Right kidney (tissue), 1 donor: ENCODE results near the gene TMEM123.
A peak's percentile ranks its signal among the peaks of the same experiment; 100 is the strongest.

ENCODE experiments used
- DNase-seq: peaks from one replicate; pipeline ENCODE4 v3.0.0-alpha.2; 2016

TMEM123 gene

DNA sequence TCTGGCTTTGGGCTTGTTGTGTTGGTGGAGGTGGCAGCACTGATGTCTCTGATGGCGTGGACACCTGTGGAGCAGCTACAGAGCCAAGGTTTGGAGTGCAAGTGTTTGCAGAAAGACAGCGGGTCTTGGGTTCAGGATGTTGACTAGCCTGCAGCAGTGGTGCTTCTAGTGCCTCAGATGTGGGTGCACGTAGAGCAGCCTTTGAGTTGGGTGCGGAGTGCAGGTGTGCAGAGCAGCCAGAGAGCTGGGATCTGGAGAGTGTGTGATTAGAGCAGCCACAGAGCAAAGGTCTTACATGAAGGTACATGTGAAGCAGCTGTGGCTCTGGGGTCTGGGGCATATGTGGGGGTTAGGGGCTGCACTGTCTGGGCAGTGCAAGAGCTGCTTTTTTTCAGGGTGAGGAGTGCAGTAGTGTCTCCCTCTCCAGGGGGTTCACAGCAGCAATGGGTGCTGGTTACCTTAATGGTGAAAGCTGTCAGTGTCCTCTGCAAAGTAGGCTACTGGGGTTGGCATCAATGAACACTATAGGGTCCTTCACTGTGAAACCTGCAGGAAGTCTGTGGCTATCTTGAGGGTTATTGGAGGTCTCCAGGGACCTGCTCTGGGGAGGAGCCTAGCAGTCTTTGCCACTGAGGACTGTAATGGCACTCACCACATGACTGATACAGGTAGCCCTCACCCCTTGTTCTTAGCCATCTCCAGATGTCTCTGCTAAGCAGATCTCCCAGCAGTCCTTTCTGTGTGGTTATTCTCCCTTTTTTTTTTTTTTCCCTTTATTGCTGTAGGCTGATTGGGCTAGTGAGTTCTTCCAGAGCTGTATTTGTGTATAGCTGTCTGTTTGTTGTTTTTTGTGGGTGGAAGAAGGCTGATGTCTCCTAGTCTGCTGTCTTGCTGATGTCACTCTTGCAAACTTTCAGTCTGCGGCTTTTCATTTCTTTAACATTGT is 91.2 kb downstream of the TMEM123 start:
- DNase-seq, result no peak

DNA sequence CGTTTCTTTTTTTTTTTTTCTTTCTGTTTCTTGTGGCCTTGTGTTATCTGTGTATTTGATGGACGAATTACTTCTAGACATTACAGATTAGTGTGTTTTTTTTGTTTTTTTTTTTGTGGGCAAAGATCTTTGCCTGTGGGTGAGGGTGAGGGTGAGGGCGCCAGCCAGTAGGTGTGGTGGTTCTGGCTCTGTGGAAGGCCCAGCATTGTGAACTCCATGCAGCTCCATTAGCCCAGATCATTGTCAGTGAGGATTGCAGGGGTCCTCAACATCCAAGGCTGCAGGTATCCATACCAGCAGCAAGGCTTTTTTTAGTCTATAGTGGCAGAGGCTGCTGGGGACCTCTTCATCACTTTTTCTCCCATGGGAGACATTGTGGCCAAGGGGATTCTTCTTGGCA is 91.9 kb downstream of the TMEM123 start:
- DNase-seq, result no peak

DNA sequence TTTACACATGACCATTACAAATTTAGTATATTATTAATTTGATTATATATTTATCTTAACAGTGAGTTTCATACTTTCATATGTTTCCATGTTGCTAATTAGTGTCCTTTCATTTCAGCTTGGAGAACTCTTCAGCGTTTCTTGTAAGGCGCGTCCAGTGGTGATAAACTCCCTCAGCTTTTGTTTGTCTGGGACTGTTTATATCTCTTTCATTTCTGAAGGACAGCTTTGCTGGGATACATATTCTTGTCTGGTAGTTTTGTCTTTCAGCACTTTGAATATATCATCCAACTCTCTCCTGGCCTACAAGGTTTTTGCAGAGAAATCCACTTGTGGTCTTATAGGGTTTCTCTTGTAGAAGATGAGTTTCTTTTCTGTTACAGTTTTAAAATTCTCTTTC is 93.2 kb downstream of the TMEM123 start:
- DNase-seq, result no peak

DNA sequence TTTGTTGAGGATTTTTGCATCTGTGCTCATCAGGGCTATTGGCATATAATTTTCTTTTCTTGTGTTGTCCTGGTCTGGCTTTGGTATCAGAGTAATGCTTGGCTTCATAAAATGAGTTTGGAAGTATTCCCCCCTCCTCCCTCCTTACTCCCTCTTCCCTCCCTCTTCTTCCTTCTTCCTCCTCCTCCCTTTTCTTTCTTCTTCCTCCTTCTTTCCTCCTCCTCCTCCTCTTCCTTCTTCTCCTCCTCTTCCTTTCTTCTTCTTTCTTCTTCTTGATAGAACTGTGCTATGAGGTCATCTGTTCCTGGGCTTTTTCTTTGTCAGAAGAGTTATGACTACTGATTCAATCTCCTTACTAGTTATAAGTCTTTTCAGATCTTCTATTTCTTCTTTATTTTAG is 95.4 kb downstream of the TMEM123 start:
- no peak for DNase-seq

DNA sequence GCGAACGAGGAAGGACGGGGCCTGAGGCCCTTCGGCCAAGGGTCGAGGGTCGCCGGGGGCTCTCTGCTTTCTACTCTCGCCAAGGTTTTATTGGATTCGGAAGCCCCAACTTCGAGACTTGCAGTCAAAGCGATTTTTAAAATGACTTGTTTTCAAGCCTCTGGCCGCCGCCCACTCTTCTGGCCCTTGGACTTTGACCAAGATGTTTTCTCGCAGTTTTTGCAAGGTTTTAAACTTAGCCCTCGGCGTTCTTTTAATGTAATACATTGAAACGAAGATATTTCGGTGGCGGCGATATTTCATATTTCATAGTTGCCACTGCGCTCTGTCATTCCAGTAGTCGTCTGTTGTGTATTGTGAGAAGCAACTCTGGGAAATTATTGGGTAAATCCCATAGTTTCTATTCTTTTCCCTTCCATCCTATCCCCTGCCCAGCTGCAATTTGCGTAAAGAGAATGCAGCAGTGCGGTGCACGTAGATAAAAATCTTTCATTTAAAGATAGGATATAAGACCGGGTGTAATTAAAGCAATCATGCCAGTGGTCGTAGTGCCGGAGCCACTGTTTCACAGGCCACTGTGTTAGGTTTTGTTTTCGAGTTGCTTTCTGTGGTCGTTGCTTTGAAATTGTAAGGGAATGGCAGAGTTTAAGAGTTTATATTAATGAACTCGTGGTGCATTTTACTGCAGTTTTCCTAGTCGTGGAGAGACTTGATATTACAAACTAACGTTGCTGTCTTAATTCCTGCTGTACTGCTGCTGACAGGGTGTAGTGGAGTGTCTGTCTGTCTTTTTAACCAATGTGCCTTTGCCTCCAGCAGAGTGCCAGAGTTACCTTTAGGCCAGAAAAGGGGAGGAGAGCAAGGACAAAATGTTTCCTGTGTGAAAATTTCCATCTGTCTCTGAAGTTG is 104.8 kb downstream of the TMEM123 start:
- DNase-seq, result no peak

DNA sequence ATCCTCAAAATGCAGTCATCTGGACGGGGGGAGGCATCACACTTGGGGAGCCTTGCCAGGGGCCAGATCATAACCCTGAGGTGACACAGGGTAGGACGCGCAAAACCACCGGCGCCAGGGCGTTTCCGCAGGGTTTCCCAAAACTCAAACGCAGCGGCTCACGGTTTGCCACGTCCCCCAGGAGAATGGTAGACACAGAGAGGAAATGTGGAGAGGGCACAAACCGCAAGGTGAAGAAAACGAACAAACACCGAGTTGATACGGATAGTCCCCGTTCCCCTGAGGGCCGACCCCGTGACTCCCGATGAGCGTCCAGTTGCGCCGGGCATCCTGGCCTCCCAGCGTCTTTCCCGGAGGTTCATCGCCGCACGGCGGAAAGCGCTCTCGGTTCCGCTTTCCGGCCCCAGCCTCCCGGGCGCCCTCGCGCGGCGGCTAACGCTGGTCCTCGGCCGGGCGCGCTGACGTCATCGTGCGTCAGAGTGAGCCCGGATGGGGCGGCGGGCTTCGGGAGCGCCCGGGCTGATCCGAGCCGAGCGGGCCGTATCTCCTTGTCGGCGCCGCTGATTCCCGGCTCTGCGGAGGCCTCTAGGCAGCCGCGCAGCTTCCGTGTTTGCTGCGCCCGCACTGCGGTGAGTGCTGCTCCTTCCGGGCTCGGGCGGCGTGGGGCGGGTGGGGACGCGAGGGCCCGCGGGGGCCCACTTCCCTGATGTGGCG is 105.7 kb downstream of the TMEM123 start, which contains the start of gene BIRC2:
BIRC2 (plus strand) TSS at position 467 of the 714 bp plus-strand sequence. CDS start 2,641 bp downstream, outside the sequence.
- DNase-seq, result peak; percentile 95

DNA sequence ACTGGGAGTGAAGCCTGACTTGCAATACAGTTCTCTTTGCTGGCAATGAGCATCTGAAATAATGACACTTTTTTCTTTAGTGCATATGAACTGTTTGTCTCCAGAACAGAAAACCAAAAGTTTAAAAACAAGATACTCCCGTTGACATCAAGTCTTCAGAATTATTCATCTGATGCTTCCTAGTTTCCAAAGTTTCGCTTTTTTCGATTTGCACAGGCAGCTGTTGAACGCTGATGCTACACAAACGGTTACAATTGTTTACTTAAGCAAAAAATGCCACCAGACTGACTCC is 106.2 kb downstream of the TMEM123 start:
- no peak for DNase-seq
